Vagina (tissue), 2 donors: Measurements from ENCODE around the gene CRMP1. TPM values are rescaled to one million over a fixed set of nuclear protein-coding genes. Genes with fewer than 3 reads are reported as not detected.

Source experiments
- DNase-seq, 2 donors: peaks; one replicate each; pipeline ENCODE4 v3.0.0-alpha.2; 2017; ENCODE audit errors: extremely low spot score in 2 of 2
- H3K27ac ChIP-seq: fragments of 200-600 bp; sonication (generic); one replicate; pipeline ENCODE4 v1.5.1; 2019
- H3K27me3 ChIP-seq: fragments of 200-600 bp; sonication (generic); one replicate; pipeline ENCODE4 v1.5.1; 2019
- H3K36me3 ChIP-seq, 2 donors: fragments of 200-600 bp; sonication (generic); one replicate each; pipeline ENCODE4 v1.5.1; 2017 to 2019
- H3K4me1 ChIP-seq: fragments of 200-600 bp; sonication (generic); one replicate; pipeline ENCODE4 v1.5.1; 2019
- H3K4me3 ChIP-seq, 2 donors: fragments of 200-600 bp; sonication (generic); 1 replicate in 1 of 2; 2 replicates in 1 of 2; pipeline ENCODE4 v1.5.1; 2016 to 2019
- H3K9me3 ChIP-seq: fragments of 200-600 bp; sonication (generic); one replicate; pipeline ENCODE4 v1.5.1; 2019
- CTCF ChIP-seq, 3 experiments: fragments of 450-650 bp in 2 of 3; fragments of 200-600 bp in 1 of 3; sonication (generic) in 1 of 3; IDR thresholded peaks; one replicate each; pipeline ENCODE4 v1.5.1; 2017 to 2019; ENCODE audit warnings: antibody characterized with exemption in 3 of 3, mild to moderate bottlenecking in 2 of 3, moderate library complexity in 2 of 3
- POLR2A ChIP-seq, 2 donors: fragments of 450-650 bp; IDR thresholded peaks; one replicate each; pipeline ENCODE4 v1.6.1; 2017; ENCODE audit warnings: antibody characterized with exemption in 2 of 2, mild to moderate bottlenecking in 2 of 2, moderate library complexity in 2 of 2
- POLR2AphosphoS5 ChIP-seq, 2 donors: sonication (generic); formaldehyde crosslinking; IDR thresholded peaks; one replicate each; pipeline ENCODE4 v1.9.0; 2017; ENCODE audit warnings: antibody characterized with exemption in 2 of 2, mild to moderate bottlenecking in 2 of 2, low read depth in 1 of 2; ENCODE audit not compliant: insufficient read depth in 1 of 2
- intact Hi-C: fragments of 100-400 bp; cut with DNase I; formaldehyde crosslinking; loops from one replicate; pipeline ENCODE4 v1.15.1; 2023
- total RNA-seq: library from RNA; depleted of rRNA; stranded (reverse); fragments of >200 nt; gene quantifications from one replicate; pipeline ENCODE4 v1.2.3, GENCODE V29; 2016

Gene CRMP1
- total RNA-seq, 1 donor from 2014 or later: 3.4 TPM

GRCh38 chr4:5921101-5921980 lies 28.5 kb upstream of the CRMP1 start:
- DNase-seq: no peak
- intact Hi-C loops: no loop called here

GRCh38 chr4:5919571-5919970 lies 26.7 kb upstream of the CRMP1 start:
- no peaks in the 10 kb centered on the region for H3K36me3 ChIP-seq
- no peak overlapping the region for H3K4me3 ChIP-seq
- intact Hi-C loops: no loop called here
- no peak for DNase-seq
- no peaks in the 10 kb centered on the region for H3K4me1 ChIP-seq
- H3K27me3 ChIP-seq: no peaks in the 10 kb centered on the region
- no peaks in the 10 kb centered on the region for H3K9me3 ChIP-seq
- H3K27ac ChIP-seq: no peak overlapping the region
- TF ChIP-seq CTCF (IDR thresholded peaks at IDR 0.05) (no peak), POLR2AphosphoS5 (IDR thresholded peaks at IDR 0.05; ENCODE audit: insufficient read depth in 1 of 2, low read depth in 1 of 2) (no peak), POLR2A (IDR thresholded peaks at IDR 0.05) (no peak)

More at GRCh38 chr4:5921101-5921980, 28.5 kb upstream of the CRMP1 start:
- Histone ChIP-seq H3K9me3 (no peaks in the 10 kb centered on the region), H3K4me1 (no peaks in the 10 kb centered on the region), H3K4me3 (no peak overlapping the region), H3K27me3 (no peaks in the 10 kb centered on the region), H3K27ac (no peak overlapping the region), H3K36me3 (no peaks in the 10 kb centered on the region)
- TF ChIP-seq CTCF (IDR thresholded peaks at IDR 0.05): no peak

- no peak for TF ChIP-seq CTCF (IDR thresholded peaks at IDR 0.05)
These were observed 26.2 kb upstream of the CRMP1 start for GRCh38 chr4:5919044-5919443.

GRCh38 chr4:5918331-5918985 lies 25.6 kb upstream of the CRMP1 start:
- Histone ChIP-seq H3K27me3 (no peaks in the 10 kb centered on the region), H3K9me3 (no peaks in the 10 kb centered on the region), H3K36me3 (no peaks in the 10 kb centered on the region), H3K4me3 (no peak overlapping the region), H3K27ac (no peak overlapping the region), H3K4me1 (no peaks in the 10 kb centered on the region)
- intact Hi-C loops: no loop called here
- TF ChIP-seq CTCF (IDR thresholded peaks at IDR 0.05) (no peak), POLR2A (IDR thresholded peaks at IDR 0.05) (no peak), POLR2AphosphoS5 (IDR thresholded peaks at IDR 0.05; ENCODE audit: insufficient read depth in 1 of 2, low read depth in 1 of 2) (no peak)
- no peak for DNase-seq

More at GRCh38 chr4:5919044-5919443, 26.2 kb upstream of the CRMP1 start:
- no peak overlapping the region for H3K27ac ChIP-seq
- intact Hi-C loops: no loop called here
- H3K4me3 ChIP-seq: no peak overlapping the region
- no peaks in the 10 kb centered on the region for H3K36me3 ChIP-seq
- DNase-seq: no peak
- H3K4me1 ChIP-seq: no peaks in the 10 kb centered on the region
- no peaks in the 10 kb centered on the region for H3K9me3 ChIP-seq
- H3K27me3 ChIP-seq: no peaks in the 10 kb centered on the region

GRCh38 chr4:5917672-5918071 lies 24.8 kb upstream of the CRMP1 start:
- no peaks in the 10 kb centered on the region for H3K36me3 ChIP-seq
- H3K27ac ChIP-seq: no peak overlapping the region
- no peak overlapping the region for H3K4me3 ChIP-seq
- TF ChIP-seq POLR2A (IDR thresholded peaks at IDR 0.05) (no peak), POLR2AphosphoS5 (IDR thresholded peaks at IDR 0.05; ENCODE audit: insufficient read depth in 1 of 2, low read depth in 1 of 2) (no peak), CTCF (IDR thresholded peaks at IDR 0.05) (no peak)
- intact Hi-C loops: no loop called here
- H3K4me1 ChIP-seq: no peaks in the 10 kb centered on the region
- DNase-seq: no peak
- no peaks in the 10 kb centered on the region for H3K27me3 ChIP-seq
- no peaks in the 10 kb centered on the region for H3K9me3 ChIP-seq
